Stimulated activated naive CD4-positive, alpha-beta T cell (primary cell): ENCODE data around the gene CD86.
"Not testable (repeated sequence)": the region's sequence is repeated elsewhere in the genome, so short reads cannot be mapped to it uniquely, and the experiment has no call there.

Source experiments
- DNase-seq, 6 experiments: peaks; one replicate each; lab custom pipeline; 2025; lab: John Stamatoyannopoulos, UW

The CD86 gene

DNA sequence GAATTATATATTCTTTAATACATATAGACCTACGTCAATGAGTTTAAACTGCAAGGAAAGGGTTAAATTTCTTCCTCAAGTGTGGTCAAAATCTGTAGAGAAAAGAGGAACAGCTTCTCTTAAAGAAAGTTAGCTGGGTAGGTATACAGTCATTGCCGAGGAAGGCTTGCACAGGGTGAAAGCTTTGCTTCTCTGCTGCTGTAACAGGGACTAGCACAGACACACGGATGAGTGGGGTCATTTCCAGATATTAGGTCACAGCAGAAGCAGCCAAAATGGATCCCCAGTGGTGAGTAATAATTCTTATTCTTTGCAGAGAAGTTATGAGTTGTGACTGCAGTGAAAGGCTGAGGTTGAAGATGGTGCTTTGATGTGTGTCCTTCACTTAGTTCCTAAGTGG, at the start of gene CD86:
CD86 (plus strand) TSS at position 148 of the 400 bp plus-strand sequence; CDS start at position 276, 128 bp downstream.
- no peak for DNase-seq

- no peak for DNase-seq
These were observed 48.9 kb upstream of the CD86 start for GRCh38 chr3:122006267-122006666.

DNA sequence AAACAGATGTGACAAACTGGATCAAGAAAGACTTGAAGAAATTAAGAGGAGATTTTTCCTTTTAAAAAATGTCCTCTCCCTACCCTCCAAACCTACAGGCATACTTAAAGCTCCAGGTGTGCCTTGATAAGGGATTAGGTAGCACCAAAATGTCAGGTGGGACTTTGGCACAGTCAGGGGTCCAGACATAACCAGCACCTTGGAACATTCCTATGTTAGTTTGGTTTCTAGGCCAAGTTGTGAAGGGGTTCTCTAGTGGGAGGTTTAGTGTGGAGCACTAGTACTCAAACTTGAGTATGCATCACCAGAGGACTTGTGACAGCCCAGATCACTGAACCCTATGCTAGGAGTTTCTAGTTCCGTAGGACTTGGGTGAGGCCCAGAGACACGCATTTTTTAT, 47.0 kb upstream of the CD86 start:
- no peak for DNase-seq

GRCh38 chr3:122010506-122010905, 44.7 kb upstream of the CD86 start:
- no peak for DNase-seq

DNA sequence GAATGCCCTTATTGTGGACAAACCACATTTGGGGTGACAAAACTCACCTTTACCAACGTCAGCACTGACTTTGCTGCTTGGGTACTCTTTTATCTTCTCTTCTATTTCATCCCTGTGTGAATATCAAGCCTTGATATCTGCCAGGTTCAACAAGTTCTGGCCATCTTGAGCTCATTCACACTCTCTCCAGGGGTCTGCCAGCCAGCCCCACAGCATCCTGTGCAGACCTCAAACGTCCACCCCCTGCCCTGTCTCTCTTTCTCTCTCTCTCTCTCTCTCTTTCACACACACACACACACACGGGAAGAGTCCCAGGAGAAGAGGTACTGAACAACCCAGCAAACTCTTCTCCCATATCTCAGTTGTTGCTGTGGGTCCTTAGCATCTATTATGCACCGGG, 43.8 kb upstream of the CD86 start:
- DNase-seq = no peak

- DNase-seq = no peak
These were observed 42.3 kb upstream of the CD86 start for GRCh38 chr3:122012821-122013220.

GRCh38 chr3:122013448-122013925, 41.7 kb upstream of the CD86 start:
- DNase-seq = no peak

DNA sequence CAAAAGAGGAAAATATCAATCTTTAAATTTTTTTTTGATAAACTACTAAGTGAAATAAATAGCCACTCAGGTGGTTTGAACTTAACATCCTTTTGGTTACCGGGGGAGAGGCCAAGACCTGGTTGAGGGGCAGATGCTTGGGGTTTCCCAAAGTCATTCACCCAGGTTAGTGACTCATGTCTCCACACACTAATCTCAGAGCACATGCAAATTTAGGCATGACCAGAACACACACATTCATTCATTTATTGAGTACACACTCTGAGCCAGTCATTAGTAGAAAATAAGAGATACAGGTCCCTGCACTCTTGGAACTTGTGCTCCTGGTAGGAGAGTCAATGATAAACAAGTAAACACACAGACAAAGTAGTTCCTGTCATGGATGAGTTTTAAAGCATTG, 40.4 kb upstream of the CD86 start:
- no peak for DNase-seq

DNA sequence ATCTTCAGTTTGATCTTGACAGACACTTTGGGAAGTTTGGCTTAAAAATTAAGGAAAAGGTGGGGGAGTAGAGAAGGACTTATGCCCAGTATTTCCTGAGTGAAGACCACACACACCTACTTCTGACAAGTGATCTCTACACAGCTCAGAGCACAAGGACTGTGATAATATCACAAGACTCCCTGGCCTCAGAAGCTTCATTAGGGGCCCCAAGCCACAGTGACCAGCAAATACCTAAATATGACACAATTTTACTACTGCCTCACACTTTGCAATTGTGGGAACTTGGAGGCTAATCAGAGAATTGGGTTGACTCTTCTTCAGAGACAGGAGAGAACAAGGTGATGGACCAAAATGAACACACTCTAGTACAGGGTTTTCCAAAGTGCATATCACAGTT, 35.7 kb upstream of the CD86 start:
- DNase-seq = no peak

GRCh38 chr3:122021037-122021436, 34.1 kb upstream of the CD86 start:
- DNase-seq = no peak

- no peak for DNase-seq
These were observed 33.3 kb upstream of the CD86 start, which contains the start of gene ILDR1 for GRCh38 chr3:122021811-122022401. Gene ILDR1, minus strand, starts transcription at chr3:122022247. Its CDS starts 170 bp downstream, at chr3:122022077.

- DNase-seq = no peak
These were observed 31.7 kb upstream of the CD86 start for GRCh38 chr3:122023335-122023910.

- no peak for DNase-seq
These were observed 30.4 kb upstream of the CD86 start for GRCh38 chr3:122024800-122025199.

DNA sequence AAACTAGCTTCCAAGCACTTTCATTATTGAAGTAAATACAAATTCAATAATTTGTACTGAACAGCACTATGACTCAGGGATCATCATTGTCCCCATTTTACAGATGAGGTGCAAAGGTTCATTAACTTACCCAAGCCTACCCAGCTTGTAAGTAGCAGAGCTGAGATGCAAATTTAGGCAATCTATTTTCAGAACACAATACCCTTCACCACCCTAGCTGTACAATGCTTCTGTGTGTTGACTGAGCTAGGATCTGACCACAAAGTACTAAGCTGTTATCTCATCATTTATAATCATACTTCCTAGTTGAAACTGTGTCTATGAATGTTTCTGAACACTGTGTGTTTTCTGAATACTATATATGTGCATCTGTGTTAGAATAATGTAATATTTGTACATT, 29.9 kb upstream of the CD86 start:
- no peak for DNase-seq

DNA sequence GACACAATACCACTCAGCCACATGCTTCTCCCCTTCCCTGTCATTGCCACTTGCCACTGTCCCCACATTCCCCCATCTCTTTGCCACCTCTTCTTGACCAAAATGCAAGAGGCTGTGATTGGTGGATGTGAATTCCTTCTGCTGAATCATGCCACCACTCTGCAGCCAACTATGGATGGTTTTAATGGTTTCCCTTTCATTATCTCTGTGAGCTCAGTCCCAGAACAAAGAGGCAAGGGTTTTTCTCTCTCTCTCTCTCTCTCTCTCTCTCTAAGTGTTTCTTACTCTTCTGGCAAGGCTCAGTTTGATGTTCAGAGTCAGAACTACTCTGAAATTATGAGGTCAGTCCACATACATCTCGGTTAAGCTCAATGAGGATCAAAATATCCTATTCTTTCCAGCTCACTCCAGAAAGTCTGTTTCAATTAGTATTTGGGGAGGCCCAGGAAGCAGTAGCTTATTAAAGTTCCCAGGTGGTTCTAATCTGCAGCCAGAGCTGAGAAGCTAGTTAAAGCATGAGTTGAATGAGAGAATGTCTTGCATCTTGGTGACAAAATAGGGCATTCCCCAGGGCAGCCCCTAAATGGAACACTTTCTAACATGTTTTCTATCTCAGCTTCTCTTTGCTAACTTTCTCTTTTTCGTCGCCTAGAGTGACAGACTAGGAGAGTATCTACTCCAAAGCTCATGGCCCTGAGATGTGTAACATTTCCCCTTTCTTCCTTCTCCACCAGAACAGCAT, 24.6 kb upstream of the CD86 start:
- no peak for DNase-seq

DNA sequence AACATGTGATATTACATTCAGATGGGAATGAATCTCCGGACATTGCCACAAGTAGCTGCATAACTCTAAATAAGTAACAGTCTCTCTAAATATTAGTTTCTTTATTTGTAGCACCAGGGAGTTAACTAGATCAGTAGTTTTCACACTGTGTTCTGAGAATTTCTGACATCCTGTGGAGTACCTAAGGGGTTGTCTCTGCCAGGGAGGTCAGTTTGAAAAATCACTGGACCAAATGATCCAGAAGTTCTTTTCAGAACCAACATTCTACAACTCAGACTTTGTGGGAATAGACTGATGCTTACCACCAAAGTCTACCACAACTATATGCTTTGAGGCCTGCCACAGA, 24.1 kb upstream of the CD86 start:
- DNase-seq = no peak

DNA sequence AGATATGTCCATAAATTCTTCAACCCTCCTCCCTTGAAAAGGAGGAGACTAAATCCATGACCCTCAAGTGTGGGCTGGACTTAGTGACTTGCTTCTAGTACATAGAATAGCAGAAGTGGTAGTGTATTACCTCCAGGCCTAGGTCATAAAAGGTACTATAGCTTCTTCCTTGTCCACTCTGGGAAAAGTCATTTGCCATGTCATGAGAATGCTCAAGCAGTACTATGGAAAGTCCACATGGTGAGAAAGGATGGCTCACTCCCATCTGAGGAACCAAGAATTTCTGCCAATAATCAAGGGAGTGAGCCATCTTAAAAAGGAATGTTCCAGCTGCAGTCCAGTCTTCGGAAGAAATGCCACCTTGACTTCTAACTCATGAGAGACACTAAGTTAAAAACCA, 22.6 kb upstream of the CD86 start:
- DNase-seq = no peak

GRCh38 chr3:122033023-122033422, 22.1 kb upstream of the CD86 start:
- no peak for DNase-seq

DNA sequence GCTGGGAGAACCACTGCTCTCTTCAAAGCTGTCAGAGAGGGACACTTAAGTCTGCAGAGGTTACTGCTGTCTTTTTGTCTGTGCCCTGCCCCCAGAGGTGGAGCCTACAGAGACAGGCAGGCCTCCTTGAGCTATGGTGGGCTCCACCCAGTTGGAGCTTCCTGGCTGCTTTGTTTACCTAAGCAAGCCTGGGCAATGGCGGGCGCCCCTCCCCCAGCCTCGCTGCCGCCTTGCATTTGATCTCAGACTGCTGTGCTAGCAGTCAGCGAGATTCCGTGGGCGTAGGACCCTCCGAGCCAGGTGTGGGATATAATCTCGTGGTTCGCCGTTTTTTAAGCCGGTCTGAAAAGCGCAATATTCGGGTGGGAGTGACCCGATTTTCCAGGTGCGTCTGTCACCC, 7.9 kb upstream of the CD86 start:
- not testable (repeated sequence) for DNase-seq

DNA sequence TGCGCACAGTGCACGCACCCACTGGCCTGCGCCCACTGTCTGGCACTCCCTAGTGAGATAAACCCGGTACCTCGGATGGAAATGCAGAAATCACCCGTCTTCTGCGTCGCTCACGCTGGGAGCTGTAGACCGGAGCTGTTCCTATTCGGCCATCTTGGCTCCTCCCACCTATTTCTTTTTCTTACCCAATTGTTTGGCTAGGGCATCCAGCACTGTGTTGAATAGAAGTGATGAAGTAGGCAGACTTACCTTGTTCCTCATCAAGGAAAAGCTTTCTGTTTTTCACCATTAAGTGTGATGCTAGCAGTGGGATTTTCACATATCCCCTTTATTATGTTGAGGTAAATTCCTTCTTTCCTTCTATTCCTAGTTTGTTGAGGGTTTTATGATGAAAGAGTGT, 7.4 kb upstream of the CD86 start:
- not testable (repeated sequence) for DNase-seq

- no peak for DNase-seq
These were observed 2.2 kb upstream of the CD86 start for GRCh38 chr3:122052968-122053367.

DNA sequence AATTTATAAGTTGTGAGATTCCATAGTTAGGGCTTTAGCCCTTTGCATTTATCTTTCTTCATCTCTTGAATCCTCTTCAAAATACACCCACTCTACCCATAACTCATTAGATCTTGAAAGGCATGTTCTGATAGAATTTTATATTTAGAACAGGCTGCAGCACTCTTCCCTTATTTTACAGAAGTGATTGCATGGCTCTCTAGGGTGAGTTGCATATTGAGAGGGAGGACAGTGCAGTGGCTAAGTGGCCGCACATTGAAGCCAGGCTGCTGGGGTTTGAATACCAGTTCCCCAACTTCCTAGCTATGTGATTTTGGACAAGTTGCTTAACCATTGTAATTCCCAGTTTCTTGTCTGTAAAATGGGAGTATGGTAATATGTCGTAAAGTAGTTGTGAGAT, 2.5 kb downstream of the CD86 start:
- no peak for DNase-seq

DNA sequence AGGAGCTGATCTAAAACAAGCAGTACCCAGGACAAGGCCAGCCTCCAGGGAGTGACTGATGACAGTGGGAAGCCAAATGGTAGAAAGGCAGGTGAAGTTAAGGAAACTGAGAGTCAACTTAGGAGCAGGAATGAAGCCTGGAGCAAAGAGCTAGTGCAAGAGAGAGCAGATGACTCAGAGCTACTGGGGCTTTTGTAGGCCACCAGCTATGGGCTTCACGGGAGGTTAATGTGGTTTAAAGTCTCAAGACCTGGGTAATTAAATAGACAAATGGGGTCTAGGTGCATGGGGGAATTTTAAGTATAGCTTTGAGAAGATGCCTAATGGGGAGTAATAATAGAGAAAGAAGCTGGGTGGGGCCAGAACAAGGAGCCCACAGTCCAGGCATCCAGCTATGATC, 3.1 kb downstream of the CD86 start:
- DNase-seq = no peak
